Adrenal gland (tissue), 5 donors: Measurements from ENCODE around the gene PRKCZ.

Experiments
- POLR2A ChIP-seq, 2 donors: fragments of 450-650 bp; IDR thresholded peaks; one replicate each; pipeline ENCODE4 v1.6.1; 2017; ENCODE audit warnings: antibody characterized with exemption in 2 of 2, mild to moderate bottlenecking in 2 of 2, moderate library complexity in 1 of 2
- TF ChIP-seq, protein P1 (sequence below), 6 experiments: fragments of 450-650 bp in 4 of 6; fragments of 200-600 bp in 2 of 6; sonication (generic) in 1 of 6; IDR thresholded peaks; 1 replicate in 5 of 6; 2 replicates in 1 of 6; pipeline versions ENCODE4 v1.5.1 to v1.8.0; 2016 to 2021; ENCODE audit warnings: antibody characterized with exemption in 6 of 6, mild to moderate bottlenecking in 2 of 6, moderate library complexity in 1 of 6
- donor health status: DM: no; HTN: no; CAD: no.

DNA sequence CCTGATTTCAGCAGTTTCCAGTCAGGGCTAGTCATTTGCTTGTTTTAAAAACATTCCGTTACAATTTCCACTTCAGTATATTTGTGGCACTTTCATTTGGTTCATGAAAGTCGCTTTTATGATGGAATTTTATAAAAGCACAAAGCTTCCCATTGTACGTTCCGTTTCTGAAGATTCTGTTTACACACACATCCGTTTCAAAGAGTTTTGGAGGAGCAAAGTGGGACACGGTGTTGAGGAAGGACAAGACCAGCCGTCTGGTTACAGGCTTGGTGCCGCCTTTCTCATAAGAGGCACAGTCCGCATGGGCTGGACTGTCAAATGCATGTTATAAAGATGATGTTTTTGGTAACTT, 84.0 kb downstream of the PRKCZ start:
- TF ChIP-seq POLR2A (IDR thresholded peaks at IDR 0.05): no peak
- TF ChIP-seq, protein P1, sequence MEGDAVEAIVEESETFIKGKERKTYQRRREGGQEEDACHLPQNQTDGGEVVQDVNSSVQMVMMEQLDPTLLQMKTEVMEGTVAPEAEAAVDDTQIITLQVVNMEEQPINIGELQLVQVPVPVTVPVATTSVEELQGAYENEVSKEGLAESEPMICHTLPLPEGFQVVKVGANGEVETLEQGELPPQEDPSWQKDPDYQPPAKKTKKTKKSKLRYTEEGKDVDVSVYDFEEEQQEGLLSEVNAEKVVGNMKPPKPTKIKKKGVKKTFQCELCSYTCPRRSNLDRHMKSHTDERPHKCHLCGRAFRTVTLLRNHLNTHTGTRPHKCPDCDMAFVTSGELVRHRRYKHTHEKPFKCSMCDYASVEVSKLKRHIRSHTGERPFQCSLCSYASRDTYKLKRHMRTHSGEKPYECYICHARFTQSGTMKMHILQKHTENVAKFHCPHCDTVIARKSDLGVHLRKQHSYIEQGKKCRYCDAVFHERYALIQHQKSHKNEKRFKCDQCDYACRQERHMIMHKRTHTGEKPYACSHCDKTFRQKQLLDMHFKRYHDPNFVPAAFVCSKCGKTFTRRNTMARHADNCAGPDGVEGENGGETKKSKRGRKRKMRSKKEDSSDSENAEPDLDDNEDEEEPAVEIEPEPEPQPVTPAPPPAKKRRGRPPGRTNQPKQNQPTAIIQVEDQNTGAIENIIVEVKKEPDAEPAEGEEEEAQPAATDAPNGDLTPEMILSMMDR (IDR thresholded peaks at IDR 0.05): no peak
